ENCODE measurements around the gene FAM228A.

DNA sequence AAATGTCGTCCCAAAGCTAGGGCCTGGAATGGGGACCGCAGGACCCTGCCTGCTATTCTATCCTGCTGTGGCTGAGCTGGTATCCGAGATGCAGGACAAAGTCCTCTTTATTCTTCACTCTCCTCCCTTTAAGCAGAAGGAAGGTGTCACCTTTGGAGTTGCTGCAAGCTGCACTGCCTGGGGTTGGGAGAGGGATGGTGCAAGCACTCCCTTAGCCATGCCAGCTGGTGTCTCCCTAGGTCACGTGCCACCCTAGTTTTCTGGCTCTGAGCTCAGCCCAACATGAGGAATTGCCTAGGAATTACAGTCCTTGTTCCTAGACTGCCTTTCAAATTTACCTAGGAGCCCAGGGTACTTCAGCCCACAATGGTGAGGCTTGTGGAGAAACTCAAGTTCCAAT, 21.4 kb upstream of the FAM228A start:
- TF ChIP-seq CTCF (conservative IDR thresholded peaks at IDR 0.05; ENCODE audit: low read depth, low read length): no peak
- no peak for TF ChIP-seq POLR2A (IDR thresholded peaks at IDR 0.05; ENCODE audit: low read depth, low read length)
- no peak for TF ChIP-seq CEBPB (IDR thresholded peaks at IDR 0.05; ENCODE audit: low read depth, low read length)
- TF ChIP-seq MAZ (IDR thresholded peaks at IDR 0.05; ENCODE audit: borderline replicate concordance, low read depth, low read length): no peak
- TF ChIP-seq MAFK (IDR thresholded peaks at IDR 0.05; ENCODE audit: low read depth, low read length): no peak
- no peak for TF ChIP-seq RFX5 (IDR thresholded peaks at IDR 0.05; ENCODE audit: low read depth, low read length)
- TF ChIP-seq, protein P1, sequence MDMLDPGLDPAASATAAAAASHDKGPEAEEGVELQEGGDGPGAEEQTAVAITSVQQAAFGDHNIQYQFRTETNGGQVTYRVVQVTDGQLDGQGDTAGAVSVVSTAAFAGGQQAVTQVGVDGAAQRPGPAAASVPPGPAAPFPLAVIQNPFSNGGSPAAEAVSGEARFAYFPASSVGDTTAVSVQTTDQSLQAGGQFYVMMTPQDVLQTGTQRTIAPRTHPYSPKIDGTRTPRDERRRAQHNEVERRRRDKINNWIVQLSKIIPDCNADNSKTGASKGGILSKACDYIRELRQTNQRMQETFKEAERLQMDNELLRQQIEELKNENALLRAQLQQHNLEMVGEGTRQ (IDR thresholded peaks at IDR 0.05; ENCODE audit: low read depth, low read length): no peak
- no peak for TF ChIP-seq MXI1 (IDR thresholded peaks at IDR 0.05; ENCODE audit: borderline replicate concordance, low read depth, low read length)
- TF ChIP-seq BHLHE40 (IDR thresholded peaks at IDR 0.05; ENCODE audit: low read depth, low read length): no peak
- no peak for TF ChIP-seq NFE2L2 (IDR thresholded peaks at IDR 0.05; ENCODE audit: low read depth, low read length)
- no peak for TF ChIP-seq RAD21 (IDR thresholded peaks at IDR 0.05; ENCODE audit: low read length)
- TF ChIP-seq FOS (IDR thresholded peaks at IDR 0.05; ENCODE audit: low read depth, low read length): no peak
- TF ChIP-seq SMC3 (IDR thresholded peaks at IDR 0.05; ENCODE audit: low read depth, low read length): no peak
